ENCODE data around the gene FAM3B.
"Not testable (repeated sequence)": the region's sequence is repeated elsewhere in the genome, so short reads cannot be mapped to it uniquely, and the experiment has no call there.

Gene FAM3B

GRCh38 chr21:41316200-41317062, at the start of gene FAM3B:
FAM3B (plus strand) TSS chr21:41316801; CDS start chr21:41316880, 79 bp downstream.
- no peak for DNase-seq

- DNase-seq = no peak
Measured at GRCh38 chr21:41267346-41267745, 49.3 kb upstream of the FAM3B start.

GRCh38 chr21:41269535-41269934, 47.1 kb upstream of the FAM3B start:
- DNase-seq = no peak

GRCh38 chr21:41277196-41277595, 39.4 kb upstream of the FAM3B start:
- no peak for DNase-seq

GRCh38 chr21:41277846-41278245, 38.8 kb upstream of the FAM3B start:
- DNase-seq = no peak

GRCh38 chr21:41280115-41280919, 36.3 kb upstream of the FAM3B start:
- DNase-seq = no peak

GRCh38 chr21:41282412-41282811, 34.2 kb upstream of the FAM3B start:
- no peak for DNase-seq

GRCh38 chr21:41283211-41283818, 33.3 kb upstream of the FAM3B start:
- DNase-seq = peak; percentile 33

- DNase-seq = no peak
Measured at GRCh38 chr21:41289431-41289830, 27.2 kb upstream of the FAM3B start.

- no peak for DNase-seq
Measured at GRCh38 chr21:41290106-41290799, 26.3 kb upstream of the FAM3B start.

- no peak for DNase-seq
Measured at GRCh38 chr21:41294548-41295231, 21.9 kb upstream of the FAM3B start.

- DNase-seq = no peak
Measured at GRCh38 chr21:41295721-41296254, 20.8 kb upstream of the FAM3B start.

- no peak for DNase-seq
Measured at GRCh38 chr21:41302976-41303375, 13.6 kb upstream of the FAM3B start.

- DNase-seq = no peak
Measured at GRCh38 chr21:41304068-41304720, 12.4 kb upstream of the FAM3B start.

- no peak for DNase-seq
Measured at GRCh38 chr21:41307219-41307618, 9.4 kb upstream of the FAM3B start.

- not testable (repeated sequence) for DNase-seq
Measured at GRCh38 chr21:41313285-41314164, 3.1 kb upstream of the FAM3B start.

- DNase-seq = no peak
Measured at GRCh38 chr21:41315726-41316125, 875 bp upstream of the FAM3B start.

GRCh38 chr21:41317063-41317392, 427 bp downstream of the FAM3B start:
- DNase-seq = no peak

GRCh38 chr21:41317458-41317857, 857 bp downstream of the FAM3B start:
- no peak for DNase-seq

- no peak for DNase-seq
Measured at GRCh38 chr21:41318218-41318617, 1.6 kb downstream of the FAM3B start.

GRCh38 chr21:41319273-41319672, 2.7 kb downstream of the FAM3B start:
- no peak for DNase-seq
